ENCODE measurements around the gene ANKRD33B. TPM values are rescaled to one million over a fixed set of nuclear protein-coding genes. Genes with fewer than 3 reads are reported as not detected.
"Not testable (repeated sequence)": the region's sequence is repeated elsewhere in the genome, so short reads cannot be mapped to it uniquely, and the experiment has no call there.

The ANKRD33B gene
- total and polyA plus RNA-seq, 10 donors, result 2.0 to 37.8 (median 24.6) TPM

DNA sequence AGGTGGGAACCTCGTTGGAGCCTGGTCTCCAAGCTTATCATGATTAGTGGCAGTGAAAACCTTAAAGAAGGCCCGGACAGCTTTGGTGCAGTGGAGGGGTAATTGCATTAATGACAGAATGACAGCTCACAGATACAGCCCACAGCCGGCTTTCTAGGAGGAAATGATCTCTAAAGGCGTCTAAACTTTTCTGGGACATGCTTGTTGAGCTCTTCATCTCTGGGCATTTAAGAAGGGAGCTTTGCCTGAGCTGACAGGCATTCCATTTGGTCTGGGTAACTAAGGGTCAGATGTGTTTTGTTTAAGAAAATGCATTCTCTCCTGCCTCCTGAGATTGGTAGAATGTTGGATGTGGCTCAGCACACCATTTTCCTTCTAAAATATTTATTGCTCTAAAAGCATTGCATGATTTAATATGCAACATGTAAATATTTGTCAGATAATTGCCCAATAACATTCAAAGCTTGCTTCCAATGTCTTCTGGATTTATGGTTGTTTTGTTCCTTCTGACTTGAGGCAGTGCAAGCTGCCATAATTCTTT is 4.0 kb downstream of the ANKRD33B start:
- H3K4me3 ChIP-seq, result peak overlapping the region in 2 of 8 donors; percentile 75 to 77
- intact Hi-C loops (cut with DNase I; ENCODE audit: low total_unique reads), result no loop called here
- WGBS, 5 donors, result 32 to 62% (median 48%) methylated on average over 4 of the region's 4 CpGs
- no peaks in the 10 kb centered on the region for H3K36me3 ChIP-seq
- H3K9me3 ChIP-seq, result no peaks in the 10 kb centered on the region
- no peak for DNase-seq
- peak overlapping the region in 2 of 8 donors; percentile 89 to 90 for H3K27ac ChIP-seq
- H3K4me1 ChIP-seq, result peaks cover 18 to 69% (median 56%) of the 10 kb centered on the region in 6 donors
- TF ChIP-seq POLR2A (IDR thresholded peaks at IDR 0.05), result no peak
- no peak for TF ChIP-seq CTCF (IDR thresholded peaks at IDR 0.05 in 8 of 11, conservative IDR thresholded peaks at IDR 0.05 in 3 of 11)
- no peak for TF ChIP-seq POLR2AphosphoS5 (IDR thresholded peaks at IDR 0.05)
- H3K27me3 ChIP-seq (replicated peaks in 1 of 7), result peaks cover 0 to 31% (median 0%) of the 10 kb centered on the region in 7 donors

GRCh38 chr5:10570540-10570939 is 6.7 kb downstream of the ANKRD33B start:
- H3K4me3 ChIP-seq; H3K36me3 ChIP-seq; DNase-seq; H3K9me3 ChIP-seq; H3K27me3 ChIP-seq (replicated peaks in 1 of 7); H3K27ac ChIP-seq: not testable (repeated sequence)
- H3K4me1 ChIP-seq, result peaks cover 10 to 56% (median 33%) of the 10 kb centered on the region in 6 donors
- intact Hi-C loops (cut with DNase I; ENCODE audit: low total_unique reads), result loop anchor here (10.0 kb wide), 1 partner anchor 54 kb away; no protein-coding TSS in a partner anchor
- 86 to 94% (median 92%) methylated on average over 2 of the region's 2 CpGs for WGBS, 5 donors

GRCh38 chr5:10572451-10572850 is 8.6 kb downstream of the ANKRD33B start:
- no peak overlapping the region for H3K4me3 ChIP-seq
- WGBS, 5 donors, result 86 to 95% (median 92%) methylated on average over 7 of the region's 7 CpGs
- TF ChIP-seq POLR2AphosphoS5 (IDR thresholded peaks at IDR 0.05) (no peak), POLR2A (IDR thresholded peaks at IDR 0.05) (no peak), CTCF (IDR thresholded peaks at IDR 0.05 in 8 of 11, conservative IDR thresholded peaks at IDR 0.05 in 3 of 11) (no peak)
- no peaks in the 10 kb centered on the region for H3K27me3 ChIP-seq (replicated peaks in 1 of 7)
- H3K27ac ChIP-seq, result no peak overlapping the region
- no peaks in the 10 kb centered on the region for H3K36me3 ChIP-seq
- no peaks in the 10 kb centered on the region for H3K9me3 ChIP-seq
- intact Hi-C loops (cut with DNase I; ENCODE audit: low total_unique reads), result loop anchor here (10.0 kb wide), 1 partner anchor 52 kb away; no protein-coding TSS in a partner anchor
- peaks cover 3 to 52% (median 26%) of the 10 kb centered on the region in 6 donors for H3K4me1 ChIP-seq
- DNase-seq, result peak; percentile 61

GRCh38 chr5:10573487-10574145 is 9.7 kb downstream of the ANKRD33B start:
- Histone ChIP-seq H3K9me3 (no peaks in the 10 kb centered on the region), H3K27me3 (replicated peaks in 1 of 7) (no peaks in the 10 kb centered on the region), H3K36me3 (no peaks in the 10 kb centered on the region), H3K4me3 (no peak overlapping the region), H3K27ac (no peak overlapping the region), H3K4me1 (peaks cover 14 to 52% (median 28%) of the 10 kb centered on the region in 6 donors)
- DNase-seq, result peak; percentile 40
- 86 to 91% (median 89%) methylated on average over 8 of the region's 8 CpGs for WGBS, 5 donors
- intact Hi-C loops (cut with DNase I; ENCODE audit: low total_unique reads), result loop anchor here (10.0 kb wide), 1 partner anchor 51 kb away; no protein-coding TSS in a partner anchor
- TF ChIP-seq CTCF (IDR thresholded peaks at IDR 0.05 in 8 of 11, conservative IDR thresholded peaks at IDR 0.05 in 3 of 11), result no peak
- no peak for TF ChIP-seq POLR2A (IDR thresholded peaks at IDR 0.05)
- no peak for TF ChIP-seq POLR2AphosphoS5 (IDR thresholded peaks at IDR 0.05)

DNA sequence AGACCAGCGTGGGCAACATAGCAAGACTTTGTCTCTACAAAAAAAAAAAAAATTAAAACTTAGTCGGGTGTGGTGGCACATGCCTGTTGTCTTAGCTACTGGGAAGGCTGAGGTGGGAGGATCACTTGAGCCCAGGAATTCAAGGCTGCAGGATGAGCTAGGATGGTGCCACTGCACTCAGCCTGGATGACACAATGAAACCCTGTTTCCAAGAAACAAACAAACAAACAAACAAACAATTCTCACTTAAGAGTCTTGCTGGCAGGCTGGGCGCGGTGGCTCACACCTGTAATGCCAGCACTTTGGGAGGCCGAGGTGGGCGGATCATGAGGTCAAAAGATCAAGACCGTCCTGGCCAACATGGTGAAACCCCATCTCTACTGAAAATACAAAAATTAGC is 11.0 kb downstream of the ANKRD33B start:
- not testable (repeated sequence) for H3K9me3 ChIP-seq; H3K4me3 ChIP-seq; H3K36me3 ChIP-seq; H3K27ac ChIP-seq; DNase-seq; H3K27me3 ChIP-seq (replicated peaks in 1 of 7)
- peaks cover 17 to 53% (median 36%) of the 10 kb centered on the region in 6 donors for H3K4me1 ChIP-seq
- 67 to 91% (median 87%) methylated on average over 1 to 7 of the region's 7 CpGs for WGBS, 5 donors
- intact Hi-C loops (cut with DNase I; ENCODE audit: low total_unique reads), result loop anchor here (10.0 kb wide), 1 partner anchor 50 kb away; no protein-coding TSS in a partner anchor
